ENCODE measurements around the gene AKAP12.
"Not testable (repeated sequence)": the region's sequence is repeated elsewhere in the genome, so short reads cannot be mapped to it uniquely, and the experiment has no call there.

Gene AKAP12

GRCh38 chr6:151351146-151351700 lies 111.5 kb downstream of the AKAP12 start:
- peak; percentile 37 for DNase-seq

GRCh38 chr6:151351731-151352130 lies 112.0 kb downstream of the AKAP12 start:
- no peak for DNase-seq

GRCh38 chr6:151352410-151353396 lies 112.9 kb downstream of the AKAP12 start:
- DNase-seq = no peak

- DNase-seq = no peak
These were observed 114.0 kb downstream of the AKAP12 start for GRCh38 chr6:151353795-151354194.

- DNase-seq = not testable (repeated sequence)
These were observed 117.2 kb downstream of the AKAP12 start for GRCh38 chr6:151356983-151357382.

- no peak for DNase-seq
These were observed 118.1 kb downstream of the AKAP12 start for GRCh38 chr6:151357758-151358436.

DNA sequence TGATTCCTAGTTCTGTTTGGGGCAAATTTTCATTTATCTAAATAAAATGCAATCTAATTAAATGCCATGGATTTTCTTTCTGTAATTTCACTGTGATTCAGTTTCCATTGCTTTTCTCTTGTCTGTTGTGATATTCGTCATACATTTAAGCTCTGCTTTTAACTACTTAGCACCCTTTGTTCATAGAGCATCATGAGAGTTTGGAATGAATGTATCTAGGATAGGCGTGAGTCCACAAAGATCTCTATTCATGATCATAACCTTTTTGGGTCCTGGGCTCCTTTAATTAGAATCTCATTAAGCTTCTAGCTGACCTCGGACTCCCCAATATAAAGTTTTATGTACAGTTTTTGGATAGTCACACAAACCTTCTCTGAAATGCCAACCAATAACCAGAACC lies 118.7 kb downstream of the AKAP12 start:
- no peak for DNase-seq

DNA sequence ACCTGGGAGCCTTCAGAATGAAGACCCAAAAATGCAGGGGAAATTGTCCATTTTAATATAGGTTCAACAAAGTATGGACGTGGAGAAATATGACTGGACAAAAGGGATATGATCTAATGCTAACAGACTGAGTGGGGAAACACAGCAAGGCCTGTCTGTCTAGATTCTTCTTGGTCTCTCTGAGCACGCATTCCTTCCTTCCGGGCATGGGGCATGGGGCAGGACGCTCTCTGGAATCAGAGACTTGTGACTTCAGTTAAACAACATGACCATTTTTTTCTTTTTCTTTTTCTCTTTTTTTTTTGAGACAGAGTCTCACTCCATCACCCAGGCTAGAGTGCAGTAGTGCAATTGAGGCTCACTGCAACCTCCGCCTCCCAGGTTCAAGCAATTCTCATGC lies 119.7 kb downstream of the AKAP12 start:
- DNase-seq = no peak

DNA sequence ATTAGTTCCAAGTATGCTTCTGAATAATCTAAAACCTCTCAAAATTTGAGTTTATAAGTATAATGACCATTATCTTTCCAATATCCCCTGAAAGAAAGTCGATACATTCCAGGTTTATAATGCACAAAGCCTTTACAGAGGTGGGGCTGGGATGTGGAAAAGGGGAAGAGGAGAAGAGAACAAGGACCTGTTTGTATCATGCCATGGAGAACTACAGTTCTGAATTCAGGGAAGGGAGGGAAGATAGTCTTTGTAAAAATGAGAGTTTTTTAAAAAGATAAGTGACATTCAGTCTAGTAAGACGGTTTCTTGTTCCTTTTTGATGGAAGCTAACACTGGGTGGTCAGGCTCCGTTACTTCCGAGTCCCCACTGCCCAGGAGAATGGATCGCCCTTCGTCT lies 125.5 kb downstream of the AKAP12 start:
- no peak for DNase-seq

DNA sequence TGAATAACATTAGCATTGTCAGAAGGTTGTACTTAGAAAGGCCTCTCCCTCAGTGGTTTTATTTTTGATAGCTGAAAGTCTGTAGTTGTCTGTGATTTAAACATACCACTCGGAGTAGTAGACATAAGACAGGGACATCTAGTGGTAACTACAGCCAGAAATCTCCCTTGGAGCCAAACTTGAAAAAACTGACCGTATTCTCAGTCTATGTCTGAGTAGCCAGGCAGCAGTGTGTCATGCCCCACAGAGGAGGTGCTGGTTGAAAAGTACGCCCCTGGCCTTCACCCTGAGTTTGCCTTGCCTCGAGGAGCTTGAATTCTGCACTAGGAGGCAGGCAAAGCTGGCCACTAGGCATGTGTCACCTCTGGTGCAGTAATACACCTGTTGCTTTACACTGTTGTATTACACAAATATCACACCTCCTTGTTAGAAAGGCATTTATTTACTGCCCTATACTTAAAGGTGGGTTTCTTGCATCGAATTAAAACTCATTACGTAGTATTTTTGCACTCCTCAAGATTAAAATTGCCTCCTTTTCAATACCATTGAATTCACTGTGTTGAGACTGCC lies 130.8 kb downstream of the AKAP12 start:
- no peak for DNase-seq

DNA sequence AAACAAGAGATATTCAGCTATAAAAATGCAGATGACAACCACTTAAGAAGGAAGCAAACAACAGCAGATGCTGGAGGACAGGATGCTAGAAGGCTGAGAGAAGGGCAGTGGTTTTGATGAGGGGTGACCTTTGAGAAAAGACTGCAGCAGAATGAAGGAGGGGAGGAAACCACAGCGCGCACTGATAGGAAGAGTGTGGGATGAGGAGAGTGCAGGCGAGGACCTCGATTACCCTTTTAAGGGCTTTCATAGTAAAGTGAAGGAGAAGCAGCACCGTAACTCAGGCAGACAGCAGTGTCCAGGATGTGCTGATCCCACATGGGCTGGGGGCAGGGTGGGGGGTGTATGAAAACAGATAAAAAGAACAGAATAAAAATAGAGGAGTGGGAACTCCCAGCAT lies 132.4 kb downstream of the AKAP12 start:
- DNase-seq = no peak

GRCh38 chr6:151374036-151374683 lies 134.4 kb downstream of the AKAP12 start:
- no peak for DNase-seq

DNA sequence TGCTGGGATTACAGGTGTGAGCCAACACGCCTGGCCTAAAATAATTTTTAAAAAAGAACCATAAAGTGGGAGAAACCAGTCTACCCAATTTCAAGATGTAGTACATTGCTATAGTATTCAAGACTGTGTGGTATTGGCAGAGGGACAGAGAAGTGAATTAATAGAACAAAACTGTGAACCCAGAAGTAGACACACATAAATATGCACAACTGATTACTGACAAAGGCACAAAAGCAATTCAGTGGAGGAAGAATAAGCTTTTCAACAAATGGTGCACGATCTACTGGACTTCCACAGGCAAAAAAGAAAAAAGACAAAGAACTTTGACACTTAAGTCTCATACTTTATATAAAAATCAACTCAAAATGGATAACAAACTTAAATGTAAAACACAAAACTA lies 136.1 kb downstream of the AKAP12 start:
- no peak for DNase-seq

DNA sequence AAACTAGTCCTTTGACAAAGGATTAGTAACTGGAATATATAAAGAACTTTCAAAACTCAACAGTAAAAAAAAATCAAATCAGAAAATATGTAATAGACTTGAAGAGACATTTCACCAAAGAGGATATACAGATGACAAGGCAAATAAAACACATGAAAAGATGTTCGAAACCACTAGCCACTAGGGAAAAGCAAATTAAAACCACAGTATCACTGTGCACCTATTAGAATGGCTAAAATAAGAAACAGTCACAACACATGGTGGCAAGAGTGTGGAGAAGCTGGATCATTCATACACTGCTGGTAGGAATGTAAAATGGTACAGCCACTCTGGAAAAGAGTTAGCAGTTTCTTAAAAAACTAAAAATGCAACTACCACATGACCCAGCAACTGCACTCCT lies 136.7 kb downstream of the AKAP12 start:
- DNase-seq = no peak

DNA sequence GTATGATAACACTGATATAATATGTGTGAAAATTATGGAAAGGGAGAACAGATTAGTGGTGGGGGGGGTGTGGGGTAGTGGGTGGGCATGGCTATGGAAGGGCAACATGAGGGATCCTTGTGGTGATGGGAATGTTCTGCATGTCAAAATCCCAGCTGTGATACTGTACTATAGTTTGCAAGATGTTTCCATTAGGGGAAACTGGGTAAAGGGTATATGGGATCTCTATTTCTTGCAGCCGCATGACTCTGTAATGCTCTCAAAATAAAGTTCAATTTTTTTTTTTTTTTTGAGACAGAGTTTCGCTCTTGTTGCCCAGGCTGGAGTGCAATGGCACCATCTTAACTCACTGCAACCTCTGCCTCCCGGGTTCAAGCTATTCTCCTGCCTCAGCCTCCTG lies 137.3 kb downstream of the AKAP12 start:
- DNase-seq = no peak

- no peak for DNase-seq
These were observed 140.4 kb downstream of the AKAP12 start for GRCh38 chr6:151379933-151380847.

DNA sequence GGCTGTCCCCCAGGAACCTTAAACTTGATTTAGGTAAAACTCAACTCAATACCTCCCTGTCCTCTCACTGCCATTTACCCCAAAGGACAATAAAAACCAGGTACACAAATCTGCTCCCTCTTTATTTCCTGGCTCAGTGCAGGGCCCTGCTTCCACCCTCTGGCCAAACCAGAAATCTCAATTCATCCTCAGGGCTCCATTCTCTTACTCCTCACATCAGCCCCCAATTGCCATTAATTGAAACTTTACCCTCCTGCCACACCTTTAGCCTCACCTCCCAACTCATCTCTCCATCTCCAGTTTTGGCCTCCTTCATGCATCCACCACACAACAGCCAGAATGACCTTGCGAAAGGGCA lies 141.1 kb downstream of the AKAP12 start:
- no peak for DNase-seq

DNA sequence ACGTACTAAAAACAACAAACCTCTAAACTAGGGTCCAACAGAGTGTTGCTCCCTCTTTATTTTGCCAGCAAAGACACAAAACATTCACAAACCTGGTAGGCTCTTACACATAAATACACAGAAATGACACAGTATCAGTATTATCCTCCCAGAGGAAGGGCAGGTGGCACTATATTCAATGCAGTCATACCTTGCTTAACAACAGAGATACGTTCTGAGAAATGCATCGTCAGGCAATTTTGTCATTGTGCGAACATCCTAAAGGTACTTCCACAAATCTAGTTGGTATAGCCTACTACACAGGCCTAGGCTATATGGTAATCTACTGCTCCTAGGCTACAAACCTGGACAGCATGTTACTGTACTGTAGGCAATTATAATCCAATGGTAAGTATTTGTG lies 142.0 kb downstream of the AKAP12 start:
- DNase-seq = no peak

DNA sequence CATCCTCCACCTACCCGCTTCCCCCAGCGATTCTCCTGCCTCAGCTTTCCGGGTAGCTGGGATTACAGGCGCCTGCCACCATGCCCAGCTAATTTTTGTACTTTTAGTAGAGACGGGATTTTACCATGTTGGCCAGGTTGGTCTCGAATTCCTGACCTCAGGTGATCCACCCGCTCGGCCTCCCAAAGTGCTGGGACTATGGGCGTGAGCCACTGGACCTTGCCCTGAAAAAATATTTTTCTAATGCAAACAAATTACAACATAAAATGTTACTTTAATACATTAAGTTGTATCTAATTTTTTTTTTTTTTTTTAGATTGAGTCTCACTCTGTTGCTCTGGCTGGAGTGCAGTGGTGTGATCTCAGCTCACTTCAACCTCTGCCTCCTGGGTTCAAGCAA lies 142.9 kb downstream of the AKAP12 start:
- DNase-seq = not testable (repeated sequence)

- DNase-seq = no peak
These were observed 144.4 kb downstream of the AKAP12 start for GRCh38 chr6:151384151-151384550.

- DNase-seq = peak; percentile 86
These were observed 145.4 kb downstream of the AKAP12 start for GRCh38 chr6:151385177-151385576.
